Body of pancreas (tissue), 4 donors: Measurements from ENCODE around the gene EFHB.

ENCODE experiments used
- POLR2A ChIP-seq, 3 donors: fragments of 450-650 bp; IDR thresholded peaks; one replicate each; pipeline ENCODE4 v1.6.1; 2016; ENCODE audit warnings: antibody characterized with exemption in 3 of 3, mild to moderate bottlenecking in 2 of 3
- TF ChIP-seq, protein P1 (sequence below), 7 experiments: fragments of 450-650 bp in 4 of 7; fragments of 200-600 bp in 3 of 7; sonication (generic) in 3 of 7; IDR thresholded peaks; one replicate each; pipeline ENCODE4 v1.5.1; 2016 to 2019; ENCODE audit warnings: antibody characterized with exemption in 7 of 7

DNA sequence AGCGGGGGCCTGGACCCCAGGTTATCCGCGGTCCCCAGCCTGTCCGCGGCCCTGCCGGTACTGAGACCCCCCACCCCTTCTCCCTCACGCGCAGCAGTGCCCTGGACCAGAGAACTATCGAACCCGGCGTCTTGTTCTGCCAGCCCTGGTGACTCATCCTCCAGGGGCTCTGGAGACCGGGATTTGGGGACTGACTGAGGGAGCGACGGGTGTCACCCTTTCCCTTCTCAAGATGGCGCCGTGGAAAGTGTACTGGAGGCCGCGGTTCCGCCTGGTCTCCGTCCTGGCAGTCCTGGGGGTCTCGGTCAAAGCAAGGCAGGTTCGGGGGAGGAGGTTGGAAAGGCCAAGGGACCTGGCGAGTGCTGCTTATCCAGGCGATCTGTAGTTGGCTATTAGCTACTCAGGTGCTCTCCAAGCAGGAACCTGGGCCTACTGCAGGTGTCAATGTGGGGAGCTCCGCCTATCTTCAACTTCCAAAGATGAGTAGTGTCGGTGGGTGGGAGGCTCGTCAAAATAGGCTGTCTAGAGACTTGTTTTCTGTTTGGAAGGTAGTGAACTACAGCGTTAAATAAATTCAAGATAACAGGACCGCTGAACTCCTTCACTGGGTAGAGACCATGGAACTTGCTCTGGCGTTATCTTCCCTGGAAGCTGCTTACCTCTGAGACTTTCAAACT, 13.7 kb upstream of the EFHB start:
- TF ChIP-seq, protein P1, sequence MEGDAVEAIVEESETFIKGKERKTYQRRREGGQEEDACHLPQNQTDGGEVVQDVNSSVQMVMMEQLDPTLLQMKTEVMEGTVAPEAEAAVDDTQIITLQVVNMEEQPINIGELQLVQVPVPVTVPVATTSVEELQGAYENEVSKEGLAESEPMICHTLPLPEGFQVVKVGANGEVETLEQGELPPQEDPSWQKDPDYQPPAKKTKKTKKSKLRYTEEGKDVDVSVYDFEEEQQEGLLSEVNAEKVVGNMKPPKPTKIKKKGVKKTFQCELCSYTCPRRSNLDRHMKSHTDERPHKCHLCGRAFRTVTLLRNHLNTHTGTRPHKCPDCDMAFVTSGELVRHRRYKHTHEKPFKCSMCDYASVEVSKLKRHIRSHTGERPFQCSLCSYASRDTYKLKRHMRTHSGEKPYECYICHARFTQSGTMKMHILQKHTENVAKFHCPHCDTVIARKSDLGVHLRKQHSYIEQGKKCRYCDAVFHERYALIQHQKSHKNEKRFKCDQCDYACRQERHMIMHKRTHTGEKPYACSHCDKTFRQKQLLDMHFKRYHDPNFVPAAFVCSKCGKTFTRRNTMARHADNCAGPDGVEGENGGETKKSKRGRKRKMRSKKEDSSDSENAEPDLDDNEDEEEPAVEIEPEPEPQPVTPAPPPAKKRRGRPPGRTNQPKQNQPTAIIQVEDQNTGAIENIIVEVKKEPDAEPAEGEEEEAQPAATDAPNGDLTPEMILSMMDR (IDR thresholded peaks at IDR 0.05), result peak in 1 of 7 experiments; percentile 6
- TF ChIP-seq POLR2A (IDR thresholded peaks at IDR 0.05), result no peak
